Cardiac septum (tissue), 1 donor: ENCODE results near the gene VOPP1. TPM values are rescaled to one million over a fixed set of nuclear protein-coding genes. Genes with fewer than 3 reads are reported as not detected.
"Not testable (repeated sequence)": the region's sequence is repeated elsewhere in the genome, so short reads cannot be mapped to it uniquely, and the experiment has no call there.

ENCODE experiments used
- DNase-seq: peaks from one replicate; pipeline ENCODE4 v3.0.0-alpha.2; 2020; ENCODE audit warnings: low spot score
- intact Hi-C: fragments of 100-400 bp; cut with DNase I; formaldehyde crosslinking; loops from one replicate; pipeline ENCODE4 v1.14.0; 2022
- total RNA-seq: library from RNA; stranded (reverse); fragmentation: NEBNext Ultra II Directional; extraction: Animal tissue kit (Norgen Biotek cat#: 25700); gene quantifications from one replicate; pipeline ENCODE4 v1.2.1, GENCODE V29; 2021
- donor health status: DM: no; HTN: no; CAD: no.

Gene VOPP1
- total RNA-seq, 1 donor from 2014 or later: 32.0 TPM

DNA sequence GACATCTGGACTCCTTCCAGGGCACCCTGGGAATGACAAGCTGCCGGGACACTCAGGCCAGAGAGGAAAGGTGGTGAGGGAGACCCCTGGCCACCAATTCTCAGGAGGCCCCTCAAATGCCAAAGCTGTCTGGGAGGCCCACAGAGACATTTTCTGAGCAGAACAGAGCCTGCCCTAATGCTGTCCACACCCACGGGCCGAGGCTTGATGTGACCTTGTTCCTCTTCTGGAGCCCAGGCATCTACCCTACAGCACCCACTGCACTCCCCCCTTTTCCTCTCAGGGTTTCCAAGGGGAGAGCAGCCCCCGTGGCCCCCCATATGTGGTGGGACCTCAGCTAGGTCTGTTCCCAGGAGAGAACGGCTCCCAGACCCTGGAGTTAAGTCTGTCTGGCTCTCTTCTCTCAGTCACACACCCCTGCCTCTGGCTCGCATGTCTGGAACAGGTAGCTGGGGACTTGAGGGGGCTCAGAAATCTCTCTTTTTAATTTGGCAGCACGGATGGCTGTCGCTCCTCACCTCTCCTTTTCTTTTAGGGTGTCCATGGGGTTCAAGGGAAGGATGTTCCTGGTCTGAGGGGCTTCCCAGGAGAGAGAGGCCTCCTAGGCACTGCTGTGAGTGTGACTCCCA, 16.8 kb upstream of the VOPP1 start:
- no peak for DNase-seq
- intact Hi-C loops: no loop called here

DNA sequence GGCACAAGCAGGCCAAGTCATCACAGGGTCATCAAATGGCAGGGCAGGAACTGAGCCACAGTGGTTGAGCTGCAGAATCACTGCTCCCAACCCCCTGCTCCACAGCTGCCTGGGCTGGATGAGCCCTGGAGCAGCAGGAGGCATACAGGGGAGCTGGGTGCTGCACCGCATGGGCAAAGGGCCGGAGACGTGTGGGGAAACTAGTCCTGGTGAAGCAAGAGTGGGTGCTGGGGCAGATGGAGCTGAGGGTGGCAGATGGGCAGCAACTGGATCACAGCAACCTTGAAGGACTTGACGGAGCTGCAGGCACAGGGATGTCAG, 16.0 kb upstream of the VOPP1 start:
- intact Hi-C loops: no loop called here
- DNase-seq: no peak

DNA sequence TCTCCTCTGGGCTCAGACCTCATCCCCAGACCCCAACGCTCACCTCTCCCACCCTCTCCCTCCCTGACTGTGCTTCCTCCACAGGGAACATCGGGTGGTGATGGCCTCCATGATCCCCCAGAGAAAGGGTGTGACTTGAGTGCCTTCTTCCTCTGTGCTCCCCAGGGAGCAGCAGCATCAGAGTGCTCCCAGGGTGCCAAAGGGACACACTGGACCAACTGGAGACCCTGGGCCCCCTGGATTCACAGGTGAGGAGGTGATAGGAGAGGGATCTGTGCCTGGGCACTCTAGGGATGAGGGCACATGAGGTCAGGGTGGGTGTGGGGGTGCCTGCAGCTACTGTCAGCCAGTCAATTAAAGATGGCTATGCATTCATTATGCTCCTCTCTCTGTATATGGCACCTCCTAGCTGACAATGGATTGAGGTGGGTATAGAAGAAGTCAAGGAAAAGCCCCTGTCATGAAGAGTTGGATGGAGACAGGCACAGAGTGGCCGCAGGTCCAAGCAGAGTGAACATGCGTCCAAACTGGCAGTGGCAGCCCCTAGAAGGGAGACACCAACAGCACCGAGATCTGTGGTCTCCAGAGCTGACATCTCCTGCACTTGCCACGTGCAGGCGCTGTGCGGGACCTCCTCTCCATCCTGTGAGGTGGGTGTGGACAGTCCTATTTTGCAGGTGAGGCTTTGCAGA, 15.5 kb upstream of the VOPP1 start:
- no peak for DNase-seq
- intact Hi-C loops: no loop called here

DNA sequence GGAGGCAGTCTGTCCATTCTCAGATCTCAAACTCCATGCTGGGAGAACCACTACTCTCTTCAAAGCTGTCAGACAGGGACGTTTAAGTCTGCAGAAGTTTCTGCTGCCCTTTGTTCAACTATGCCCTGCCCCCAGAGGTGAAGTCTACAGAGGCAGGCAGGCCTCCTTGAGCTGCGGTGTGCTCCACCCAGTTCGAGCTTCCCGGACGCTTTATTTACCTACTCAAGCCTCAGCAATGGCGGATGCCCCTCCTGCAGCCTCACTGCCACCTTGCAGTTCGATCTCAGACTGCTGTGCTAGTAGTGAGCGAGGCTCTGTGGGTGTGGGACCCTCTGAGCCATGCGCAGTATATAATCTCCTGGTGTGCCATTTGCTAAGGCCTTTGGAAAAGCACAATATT, 10.4 kb upstream of the VOPP1 start:
- DNase-seq, intact Hi-C loops: not testable (repeated sequence)

DNA sequence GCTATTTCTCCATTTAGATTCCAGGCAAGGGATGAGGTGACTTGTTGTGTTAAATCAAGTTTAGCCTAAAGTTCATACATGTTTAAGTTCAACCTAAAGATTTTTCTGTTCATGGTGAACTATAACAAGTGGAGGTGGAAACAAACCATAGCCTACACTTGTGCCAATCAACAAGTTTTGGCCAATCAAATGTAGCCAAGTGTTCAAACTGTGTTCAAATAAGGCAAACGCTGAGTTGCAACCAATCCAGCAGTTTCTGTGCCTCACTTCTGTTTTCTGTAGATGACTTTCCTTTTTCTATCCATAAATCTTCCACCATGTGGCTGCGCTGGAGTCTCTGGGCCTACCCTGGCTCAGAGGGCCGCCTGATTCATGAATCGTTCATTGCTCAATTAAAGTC, 4.5 kb upstream of the VOPP1 start:
- intact Hi-C loops: no loop called here
- no peak for DNase-seq

DNA sequence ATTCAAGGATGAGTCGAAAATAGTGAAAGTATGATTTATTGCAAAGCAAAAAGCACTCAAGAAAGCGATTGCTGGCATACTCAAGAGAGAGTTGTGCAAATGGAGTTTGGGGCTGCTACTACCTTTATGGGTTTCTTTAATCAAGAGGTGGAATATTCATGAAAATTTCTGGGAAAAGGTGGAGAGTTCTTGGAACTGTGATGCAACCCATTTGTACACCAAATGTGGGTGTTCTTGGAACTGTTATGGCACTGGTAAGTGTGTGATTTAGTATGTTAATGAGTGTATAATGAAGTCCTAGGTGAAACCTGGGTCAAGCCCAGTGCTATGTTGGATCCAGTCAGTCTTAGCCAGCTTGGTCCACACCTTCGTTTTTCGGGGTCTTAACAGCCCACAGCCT, 3.4 kb upstream of the VOPP1 start:
- intact Hi-C loops: no loop called here

DNA sequence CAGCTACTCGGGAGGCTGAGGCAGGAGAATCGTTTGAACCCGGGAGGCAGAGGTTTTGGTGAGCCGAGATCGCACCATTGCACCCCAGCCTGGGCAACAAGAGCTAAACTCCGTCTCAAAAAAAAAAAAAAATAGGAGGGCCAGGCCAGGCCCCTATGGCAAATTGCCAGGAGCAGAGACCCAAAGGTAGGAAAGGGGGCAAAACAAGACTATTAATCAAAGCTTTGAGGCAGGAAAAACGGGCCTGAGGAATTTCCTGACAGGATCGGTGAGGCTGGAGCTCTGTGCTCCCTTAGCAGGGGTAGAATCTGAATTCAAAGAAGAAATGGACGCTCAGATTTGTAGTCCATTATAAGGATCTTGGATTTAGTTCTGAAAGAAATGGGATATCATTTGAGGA, 2.8 kb upstream of the VOPP1 start:
- intact Hi-C loops: no loop called here

More for the DNA sequence above, 3.4 kb upstream of the VOPP1 start:
- no peak for DNase-seq

DNA sequence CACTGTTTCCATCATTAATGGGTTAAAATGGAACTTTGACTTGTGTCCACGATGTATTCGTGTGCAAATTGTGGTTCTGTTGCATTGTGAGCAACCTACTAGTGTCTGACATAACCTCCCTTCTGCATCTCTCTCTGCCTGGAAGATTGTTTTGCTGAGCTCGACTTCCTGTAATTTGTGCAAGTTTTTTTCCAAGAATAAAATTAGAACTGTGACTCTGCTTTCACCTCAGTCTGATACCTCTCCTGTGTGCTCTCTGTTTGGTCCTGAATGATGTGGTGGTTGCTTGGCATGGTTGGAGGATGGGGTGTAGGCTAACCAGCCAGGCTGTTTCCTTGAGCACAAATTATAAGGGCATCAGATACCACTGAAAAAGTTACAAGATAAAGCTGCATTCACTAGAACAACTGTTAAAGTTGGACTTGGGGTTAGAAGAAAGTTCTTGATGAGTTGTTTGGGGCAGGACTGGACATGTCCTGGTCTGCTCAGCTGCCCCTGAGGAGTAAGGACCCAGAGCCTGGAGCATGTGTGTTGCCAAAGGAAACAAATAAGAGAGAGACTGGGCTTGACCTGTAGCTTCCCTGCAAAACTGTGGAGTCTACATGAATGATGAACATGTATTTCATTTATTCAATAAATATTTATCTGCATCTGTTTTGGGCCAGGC, 1.9 kb upstream of the VOPP1 start:
- DNase-seq: no peak
- intact Hi-C loops: no loop called here

More for the DNA sequence above, 2.8 kb upstream of the VOPP1 start:
- DNase-seq: no peak

DNA sequence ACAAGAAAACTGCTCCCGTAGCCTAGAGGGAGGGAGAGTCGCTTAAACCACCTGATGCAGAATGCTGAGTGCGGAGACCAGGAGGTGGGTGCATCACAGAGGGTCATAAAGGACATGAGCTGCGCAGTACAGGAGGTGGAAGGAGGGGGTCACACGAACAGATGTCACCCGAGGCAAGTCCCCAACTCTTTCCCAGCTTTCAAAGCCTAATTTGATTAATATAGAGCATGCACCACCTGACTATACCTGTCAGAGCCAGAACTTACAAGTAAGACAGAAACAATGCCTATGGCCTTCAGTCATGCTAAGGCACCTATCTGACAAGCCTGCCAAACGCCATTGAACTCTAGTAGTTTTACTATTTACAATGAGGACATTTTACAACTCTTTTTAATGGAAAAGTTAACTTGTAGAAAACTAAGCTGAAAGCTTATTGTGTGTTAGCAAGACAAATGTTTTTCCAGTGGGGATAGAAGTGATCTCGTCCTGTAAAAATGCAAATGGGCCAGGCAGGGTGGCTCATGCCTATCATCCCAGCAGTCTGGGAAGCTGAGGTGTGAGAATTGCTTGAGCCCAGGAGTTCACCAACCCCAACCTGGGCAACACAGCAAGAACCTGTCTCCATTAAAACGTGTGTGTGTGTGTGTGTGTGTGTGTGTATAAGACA, 1.1 kb upstream of the VOPP1 start:
- intact Hi-C loops: loop anchor here (2.0 kb wide), 1 partner anchor 207 kb away; no protein-coding TSS in a partner anchor
- DNase-seq: no peak

DNA sequence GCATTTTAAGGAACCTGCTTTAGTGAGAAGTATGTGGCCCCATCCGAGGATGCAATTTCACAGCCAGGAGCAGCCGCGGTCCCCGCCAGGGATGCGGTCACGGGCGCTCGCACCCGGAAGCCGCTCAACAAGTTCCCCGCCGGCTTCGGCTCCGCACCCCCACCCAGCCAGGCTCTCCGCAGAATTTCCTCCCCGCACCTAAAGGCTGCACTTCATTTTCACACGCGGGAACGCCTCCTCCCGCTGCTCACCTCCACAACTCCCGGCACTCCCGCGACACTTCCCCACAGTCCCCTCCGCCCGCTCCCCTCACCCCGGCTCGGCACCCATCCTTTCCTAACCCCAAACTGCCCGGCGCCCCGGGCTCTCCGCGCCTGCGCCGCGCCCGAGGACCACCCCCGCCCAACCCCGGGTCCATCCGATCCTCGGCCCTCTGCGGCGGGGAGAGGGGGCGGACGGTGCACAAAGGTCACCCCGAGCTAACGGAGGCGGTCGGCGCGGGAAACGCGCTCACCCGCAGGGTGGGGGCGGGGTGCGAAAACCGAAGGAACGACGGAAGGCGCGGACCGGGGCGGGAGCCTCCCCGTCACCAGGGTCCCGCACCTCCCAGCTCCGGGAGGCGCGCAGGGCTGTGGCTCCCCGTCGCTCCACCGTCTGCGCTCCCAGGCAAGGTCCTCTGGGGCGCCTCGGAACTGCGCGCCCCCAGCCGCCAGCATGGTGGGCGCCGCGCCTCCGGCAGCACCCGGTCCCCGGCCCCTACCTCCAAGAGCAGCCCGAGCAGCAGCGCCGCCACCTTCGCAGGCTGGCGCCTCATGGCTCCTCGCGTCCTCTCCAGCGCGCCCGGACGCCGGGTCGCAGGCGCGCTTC, 558 bp downstream of the VOPP1 start:
- intact Hi-C loops: loop anchor here (2.0 kb wide), 1 partner anchor 205 kb away; no protein-coding TSS in a partner anchor
- no peak for DNase-seq

DNA sequence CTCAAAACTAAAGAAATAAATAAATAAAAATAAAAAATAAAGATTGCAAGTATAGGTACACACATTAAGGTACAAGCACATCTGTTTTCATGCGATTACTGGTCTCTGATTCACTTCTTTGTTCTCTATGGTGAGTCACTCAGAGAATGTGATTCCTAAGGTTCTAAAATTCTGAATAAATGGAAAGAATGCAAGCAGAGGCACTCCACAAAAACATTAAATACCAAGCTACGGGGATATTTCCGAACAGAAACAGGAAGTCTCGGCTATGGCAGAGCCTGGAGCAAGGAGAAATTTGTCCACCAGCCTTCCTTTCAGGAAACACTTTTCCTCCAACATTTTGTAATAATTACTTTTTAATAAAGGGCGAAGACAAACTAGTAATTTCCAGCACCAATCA, 1.4 kb downstream of the VOPP1 start:
- DNase-seq: no peak
- intact Hi-C loops: no loop called here

DNA sequence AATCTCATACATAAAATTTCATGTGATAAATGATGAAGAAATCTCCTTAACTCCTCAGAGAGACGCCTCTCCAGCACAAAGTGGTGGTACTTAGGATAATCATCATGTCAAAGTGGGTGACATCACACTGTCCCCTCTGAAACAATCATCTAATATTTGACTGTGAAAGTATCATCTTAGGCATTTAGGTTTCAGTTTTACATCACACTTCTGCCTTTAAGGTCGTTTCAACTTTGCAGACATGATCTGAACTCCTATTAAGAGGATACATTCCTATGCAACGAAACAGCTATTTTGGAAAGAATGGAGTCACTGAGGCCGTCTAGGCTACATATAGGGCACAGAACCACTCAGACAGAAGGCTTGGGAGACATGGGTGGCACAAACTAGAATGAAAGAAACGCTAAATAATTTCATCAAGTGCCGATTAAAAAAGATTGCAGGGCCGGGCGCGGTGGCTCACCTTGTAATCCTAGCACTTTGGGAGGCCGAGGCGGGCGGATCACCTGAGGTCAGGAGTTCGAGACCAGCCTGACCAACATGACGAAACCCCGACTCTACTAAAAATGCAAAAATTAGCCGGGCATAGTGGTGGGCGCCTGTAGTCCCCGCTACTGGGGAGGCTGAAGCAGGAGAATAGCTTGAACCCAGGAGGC, 2.0 kb downstream of the VOPP1 start:
- intact Hi-C loops: no loop called here
- no peak for DNase-seq

DNA sequence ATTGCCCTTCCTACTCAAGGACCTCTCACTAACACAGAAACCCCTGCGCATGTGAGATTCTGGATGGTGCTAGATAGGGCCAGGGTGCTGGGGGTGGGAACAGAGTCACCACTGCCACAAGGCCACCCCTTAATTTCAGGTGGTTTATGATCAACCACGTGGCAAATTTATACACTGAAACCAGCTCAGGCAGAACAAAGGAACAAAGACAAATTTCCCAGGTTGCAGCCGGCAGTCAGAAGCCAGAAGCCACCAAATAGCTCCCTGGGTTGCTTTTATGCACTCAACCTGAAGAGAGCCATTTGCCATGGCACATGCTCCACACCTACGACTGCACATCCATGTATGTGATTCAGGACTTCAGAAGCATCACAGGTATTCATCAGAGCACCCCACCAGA, 2.5 kb downstream of the VOPP1 start:
- no peak for DNase-seq
- intact Hi-C loops: no loop called here

DNA sequence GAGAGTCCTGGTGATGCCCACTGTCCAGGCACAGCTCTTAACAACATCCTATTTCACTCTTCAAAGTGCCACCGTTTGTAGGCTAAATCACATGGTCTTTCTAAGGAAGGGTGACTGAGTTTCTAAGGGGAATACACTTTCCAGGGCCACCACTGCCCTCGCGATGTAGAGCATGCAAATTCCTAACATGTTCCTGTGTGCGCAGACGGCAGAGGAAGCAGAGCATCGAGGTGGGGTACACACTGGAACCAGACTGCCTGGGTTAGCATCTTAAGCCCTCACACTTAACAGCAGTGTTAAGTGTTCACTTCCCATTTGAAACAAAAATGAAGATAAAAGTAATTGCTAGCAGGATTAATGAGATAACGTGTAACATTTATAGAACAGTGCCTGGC, 3.0 kb downstream of the VOPP1 start:
- no peak for DNase-seq
- intact Hi-C loops: no loop called here

DNA sequence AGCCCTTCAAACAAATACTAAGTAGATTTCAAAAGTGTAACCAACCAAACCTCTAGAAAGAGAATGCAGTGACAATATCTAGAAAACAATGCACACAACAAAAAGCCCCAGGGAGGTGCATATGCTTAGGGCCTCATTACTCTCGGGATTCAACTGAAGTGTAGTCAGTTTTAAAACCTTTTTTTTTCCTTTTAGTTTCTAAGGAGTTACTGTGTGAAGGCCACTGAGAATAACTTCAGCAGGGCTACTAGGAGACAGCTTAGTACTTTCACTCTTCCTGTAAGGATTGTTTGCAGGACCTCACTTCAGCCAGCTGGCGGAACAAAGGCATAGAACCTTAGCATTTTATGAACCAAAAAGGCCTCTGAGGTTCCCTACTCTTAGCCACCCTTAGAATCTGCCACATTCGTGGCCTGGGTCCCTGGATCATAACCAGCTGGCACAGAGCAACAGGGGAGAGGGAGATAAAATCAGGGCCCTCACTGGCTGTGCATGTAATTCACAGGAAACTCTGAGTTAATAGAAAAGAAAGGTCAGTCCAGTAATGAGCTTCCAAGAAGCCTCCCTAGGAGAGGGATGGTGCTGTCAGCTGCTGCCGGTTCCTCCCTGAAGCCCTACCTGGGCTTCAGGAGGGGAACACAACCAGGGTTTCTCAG, 3.6 kb downstream of the VOPP1 start:
- DNase-seq: no peak
- intact Hi-C loops: no loop called here

DNA sequence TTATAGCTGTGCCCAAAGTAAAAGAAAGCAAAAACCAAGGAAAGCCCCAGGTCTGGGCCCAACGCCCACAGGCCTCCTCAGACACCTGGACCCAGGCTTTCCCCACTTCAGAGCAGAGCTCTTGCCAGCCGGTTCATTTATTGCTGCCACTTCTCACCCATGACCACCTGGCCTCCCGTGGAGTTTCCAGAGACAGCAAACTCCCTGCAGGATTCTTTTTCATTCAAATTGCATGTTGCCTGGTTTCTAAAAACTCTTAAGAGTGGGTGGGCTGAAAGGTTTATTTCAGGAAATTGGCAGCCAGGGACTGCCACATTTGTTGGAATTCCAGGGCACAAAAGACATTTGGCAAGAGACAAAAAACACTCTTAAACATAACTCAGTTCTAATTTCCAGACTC, 4.7 kb downstream of the VOPP1 start:
- intact Hi-C loops: no loop called here
- DNase-seq: no peak

DNA sequence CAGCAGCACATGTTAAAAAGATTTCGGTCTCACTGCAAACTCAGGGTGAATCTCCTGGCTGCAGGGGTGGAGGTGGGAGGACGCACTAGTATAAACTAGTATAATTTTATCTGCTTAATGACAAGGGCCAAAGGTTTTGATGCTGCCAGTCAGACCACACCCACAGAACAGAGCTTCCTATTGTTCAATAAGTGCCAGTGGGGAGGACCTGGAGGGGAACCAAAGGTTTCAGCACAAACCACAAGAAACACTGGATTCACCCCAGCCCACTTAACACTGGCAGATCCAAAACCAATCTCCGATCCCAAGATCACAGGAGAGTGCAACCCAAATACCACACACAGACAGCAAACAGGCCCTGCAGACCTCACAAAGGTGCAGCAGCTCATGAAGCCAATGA, 6.6 kb downstream of the VOPP1 start:
- intact Hi-C loops: no loop called here
- no peak for DNase-seq

DNA sequence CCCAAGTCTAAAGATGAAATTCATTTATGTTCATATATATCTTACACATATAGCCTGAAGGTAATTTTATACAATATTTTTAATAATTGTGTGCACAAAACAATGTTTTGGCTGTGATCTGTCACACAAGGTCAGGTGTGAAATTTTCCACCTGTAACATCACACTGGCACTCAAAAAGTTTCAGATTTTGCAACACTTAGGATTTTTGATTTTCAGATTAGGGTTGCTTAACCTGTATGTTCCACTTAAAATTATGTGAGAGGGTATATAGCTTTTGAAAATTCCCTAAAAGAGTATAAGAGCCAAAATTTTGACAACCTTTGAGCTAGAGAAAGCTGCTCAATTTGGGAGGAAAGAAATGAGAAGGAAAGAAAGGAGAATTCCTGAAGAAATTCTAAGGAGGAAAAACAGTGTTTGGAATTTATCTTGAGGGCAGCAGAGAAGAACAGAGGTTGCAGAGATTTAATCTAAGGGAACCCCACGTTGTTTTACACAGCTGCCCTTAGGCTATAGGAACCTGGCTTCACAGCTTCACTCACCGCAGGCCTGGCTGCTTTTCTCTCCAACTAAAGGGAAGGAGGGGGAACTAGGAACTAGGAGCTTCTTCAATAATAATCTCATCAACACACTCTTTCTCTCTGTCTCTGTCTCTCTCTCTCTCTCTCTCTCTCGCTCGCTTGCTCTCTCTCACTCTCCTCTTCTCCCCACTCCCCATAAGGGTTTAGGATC, 8.5 kb downstream of the VOPP1 start:
- no peak for DNase-seq
- intact Hi-C loops: no loop called here
